LNCaP clone FGC (cell line): ENCODE measurements around the gene HDAC4.

Experiments
- DNase-seq: peaks from one replicate; pipeline ENCODE4 v3.0.0-alpha.2; 2011; ENCODE audit warnings: low read depth
- H3K4me3 ChIP-seq: 2 replicates; pipeline ENCODE4 v1.5.1; 2011; ENCODE audit warnings: mild to moderate bottlenecking, low read depth, low read length, control low read depth
- CTCF ChIP-seq: IDR thresholded peaks from 2 replicates; pipeline ENCODE4 v1.5.1; 2012; ENCODE audit warnings: mild to moderate bottlenecking; ENCODE audit not compliant: control insufficient read depth, insufficient read depth; ENCODE audit errors: extremely low read depth

The HDAC4 gene

GRCh38 chr2:239372835-239373234 lies 28.0 kb downstream of the HDAC4 start:
- H3K4me3 ChIP-seq, result no peak overlapping the region
- DNase-seq, result no peak
- no peak for TF ChIP-seq CTCF

GRCh38 chr2:239371726-239372686 lies 28.8 kb downstream of the HDAC4 start:
- no peak overlapping the region for H3K4me3 ChIP-seq
- TF ChIP-seq CTCF, result no peak
- DNase-seq, result no peak

- DNase-seq, result no peak
- TF ChIP-seq CTCF, result no peak
- H3K4me3 ChIP-seq, result no peak overlapping the region
Measured at GRCh38 chr2:239370876-239371725, 29.7 kb downstream of the HDAC4 start.

GRCh38 chr2:239370403-239370802 lies 30.4 kb downstream of the HDAC4 start:
- TF ChIP-seq CTCF, result no peak
- no peak overlapping the region for H3K4me3 ChIP-seq
- DNase-seq, result no peak

GRCh38 chr2:239369631-239370161 lies 31.1 kb downstream of the HDAC4 start:
- TF ChIP-seq CTCF, result no peak
- no peak overlapping the region for H3K4me3 ChIP-seq
- DNase-seq, result no peak

- no peak for DNase-seq
- H3K4me3 ChIP-seq, result no peak overlapping the region
- no peak for TF ChIP-seq CTCF
Measured at GRCh38 chr2:239368906-239369552, 31.8 kb downstream of the HDAC4 start.
